LNCAP (cell line): ENCODE results near the gene GLB1L2.

Experiments used
- TF ChIP-seq, protein P1 (sequence below): fragments of 450-650 bp; IDR thresholded peaks from 2 replicates; pipeline ENCODE4 v1.5.1; 2017; ENCODE audit warnings: mild to moderate bottlenecking

The GLB1L2 gene

DNA sequence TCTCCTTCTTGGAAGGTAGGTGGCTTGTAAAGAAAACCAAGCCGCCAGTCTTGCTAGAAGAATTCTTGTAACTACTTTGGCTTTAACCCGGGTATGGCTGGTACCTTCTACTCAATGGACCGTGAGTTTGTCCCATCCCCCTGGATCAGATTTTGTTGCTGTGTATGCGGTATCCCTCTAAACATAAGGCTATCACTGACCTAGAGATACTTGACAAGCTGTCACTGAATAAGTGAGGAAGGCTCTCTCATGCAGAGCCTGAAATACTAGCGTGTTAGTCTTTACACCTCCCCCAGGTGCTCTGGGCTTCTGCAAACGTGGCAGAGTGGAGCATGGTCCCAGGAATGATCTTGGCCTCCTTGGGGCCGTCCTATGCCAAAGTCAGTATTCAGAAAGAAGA, 34.5 kb downstream of the GLB1L2 start:
- TF ChIP-seq, protein P1, sequence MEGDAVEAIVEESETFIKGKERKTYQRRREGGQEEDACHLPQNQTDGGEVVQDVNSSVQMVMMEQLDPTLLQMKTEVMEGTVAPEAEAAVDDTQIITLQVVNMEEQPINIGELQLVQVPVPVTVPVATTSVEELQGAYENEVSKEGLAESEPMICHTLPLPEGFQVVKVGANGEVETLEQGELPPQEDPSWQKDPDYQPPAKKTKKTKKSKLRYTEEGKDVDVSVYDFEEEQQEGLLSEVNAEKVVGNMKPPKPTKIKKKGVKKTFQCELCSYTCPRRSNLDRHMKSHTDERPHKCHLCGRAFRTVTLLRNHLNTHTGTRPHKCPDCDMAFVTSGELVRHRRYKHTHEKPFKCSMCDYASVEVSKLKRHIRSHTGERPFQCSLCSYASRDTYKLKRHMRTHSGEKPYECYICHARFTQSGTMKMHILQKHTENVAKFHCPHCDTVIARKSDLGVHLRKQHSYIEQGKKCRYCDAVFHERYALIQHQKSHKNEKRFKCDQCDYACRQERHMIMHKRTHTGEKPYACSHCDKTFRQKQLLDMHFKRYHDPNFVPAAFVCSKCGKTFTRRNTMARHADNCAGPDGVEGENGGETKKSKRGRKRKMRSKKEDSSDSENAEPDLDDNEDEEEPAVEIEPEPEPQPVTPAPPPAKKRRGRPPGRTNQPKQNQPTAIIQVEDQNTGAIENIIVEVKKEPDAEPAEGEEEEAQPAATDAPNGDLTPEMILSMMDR: no peak

GRCh38 chr11:134367781-134368180, 36.0 kb downstream of the GLB1L2 start:
- TF ChIP-seq, protein P1: no peak

DNA sequence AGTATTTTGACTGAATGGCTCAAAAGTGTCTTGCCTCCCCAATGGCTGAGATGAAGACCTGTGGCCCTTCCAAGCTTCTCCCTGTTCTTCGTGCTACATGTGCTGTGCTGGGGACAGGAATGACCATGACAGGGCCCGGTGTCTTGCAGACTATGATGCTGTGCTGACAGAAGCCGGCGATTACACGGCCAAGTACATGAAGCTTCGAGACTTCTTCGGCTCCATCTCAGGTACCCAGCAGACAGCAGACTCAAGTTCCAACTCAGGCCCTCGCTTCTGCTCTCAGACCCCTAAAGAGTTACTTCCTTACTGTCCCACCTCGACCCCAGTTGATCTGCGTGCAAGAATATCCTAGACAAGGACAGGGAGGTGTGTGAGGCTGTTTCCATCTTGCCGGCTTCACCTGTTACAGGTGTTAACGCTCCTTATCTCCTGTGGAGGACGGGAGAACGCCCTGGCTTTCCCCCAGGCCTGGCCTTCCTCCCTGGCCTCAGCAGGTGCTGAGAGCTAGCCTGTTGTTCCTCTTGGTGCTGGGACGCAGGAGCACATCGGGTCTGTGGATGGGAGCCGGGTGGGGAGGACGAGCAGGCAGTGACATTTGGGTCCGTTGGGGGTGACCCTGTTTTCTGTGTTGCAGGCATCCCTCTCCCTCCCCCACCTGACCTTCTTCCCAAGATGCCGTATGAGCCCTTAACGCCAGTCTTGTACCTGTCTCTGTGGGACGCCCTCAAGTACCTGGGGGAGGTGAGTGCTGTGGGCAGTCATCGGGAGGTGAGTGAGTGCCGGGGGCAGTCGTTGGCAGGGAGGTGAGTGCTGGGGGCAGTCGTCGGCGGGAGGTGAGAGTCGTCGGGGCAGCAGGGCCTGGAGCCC, 38.1 kb downstream of the GLB1L2 start:
- TF ChIP-seq, protein P1: no peak

DNA sequence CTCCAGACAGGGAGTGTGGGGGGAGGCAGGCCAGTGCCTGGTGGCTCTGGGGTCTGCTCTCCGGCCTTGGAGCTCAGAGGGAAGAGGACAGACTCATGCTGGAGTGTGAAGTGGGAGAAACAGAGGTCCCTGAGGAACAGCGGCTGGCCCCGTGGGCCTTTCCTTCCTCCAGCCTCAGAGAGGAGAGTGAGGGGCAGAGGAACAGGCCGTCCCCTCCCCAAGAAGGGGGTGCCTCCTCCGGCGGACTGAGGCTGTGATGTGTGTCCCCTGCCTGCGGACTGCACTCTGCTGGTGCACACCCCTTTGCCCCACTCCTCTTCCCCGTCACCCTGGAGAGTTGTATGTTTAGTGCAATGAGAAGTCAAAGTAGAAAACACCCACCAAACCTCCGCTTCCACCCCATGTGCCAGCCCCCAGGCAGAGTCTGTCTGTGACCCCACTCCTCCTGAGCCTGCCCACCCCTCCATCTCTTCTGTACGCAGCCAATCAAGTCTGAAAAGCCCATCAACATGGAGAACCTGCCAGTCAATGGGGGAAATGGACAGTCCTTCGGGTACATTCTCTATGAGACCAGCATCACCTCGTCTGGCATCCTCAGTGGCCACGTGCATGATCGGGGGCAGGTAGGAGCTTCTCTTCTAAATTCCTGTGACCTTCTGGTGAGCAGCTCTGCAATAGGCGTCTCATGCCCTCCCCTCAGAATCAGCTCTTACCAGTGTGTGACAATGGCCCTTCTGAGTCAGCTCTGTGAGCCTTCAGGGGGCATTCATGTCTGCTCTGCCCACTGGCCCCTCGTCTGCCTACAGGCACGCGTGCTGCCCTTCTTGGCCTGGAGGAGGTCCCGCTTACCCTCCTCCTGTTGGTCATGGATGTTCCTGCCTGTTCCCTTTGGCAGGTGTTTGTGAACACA, 39.0 kb downstream of the GLB1L2 start:
- TF ChIP-seq, protein P1: no peak

- TF ChIP-seq, protein P1: no peak
Measured at GRCh38 chr11:134371436-134372185, 39.8 kb downstream of the GLB1L2 start.

- TF ChIP-seq, protein P1: no peak
Measured at GRCh38 chr11:134372536-134372935, 40.7 kb downstream of the GLB1L2 start.

GRCh38 chr11:134372961-134373360, 41.2 kb downstream of the GLB1L2 start:
- TF ChIP-seq, protein P1: no peak
